Activated B cell treated with CpG ODN at 0.5 μM for 24 hours (primary cell): ENCODE data around the gene CLK3. TPM values are rescaled to one million over a fixed set of nuclear protein-coding genes. Genes with fewer than 3 reads are reported as not detected.

Experiments used
- ATAC-seq: fragments of 200-7000 bp; cut with Tn5 transposase; one replicate; pipeline ENCODE4 v1.10.0; 2021; ENCODE audit warnings: low read depth, mild to moderate bottlenecking, moderate library complexity
- CTCF ChIA-PET: fragments of 350-600 bp; sonication (Branson Sonifier 250); formaldehyde crosslinking; loops from one replicate; lab custom pipeline; 2021; ENCODE audit warnings: antibody characterized with exemption; lab: Charles Lee
- POLR2A ChIA-PET: fragments of 350-600 bp; sonication (Branson Sonifier 250); formaldehyde crosslinking; loops from one replicate; lab custom pipeline; 2021; ENCODE audit warnings: antibody characterized with exemption; lab: Charles Lee
- DNase-seq: peaks from one replicate; pipeline ENCODE4 v3.0.0; 2022
- H3K27ac Mint-ChIP-seq: one replicate; pipeline ENCODE4 v1.8.0; 2020; ENCODE audit warnings: mixed read lengths
- H3K27me3 Mint-ChIP-seq: one replicate; pipeline ENCODE4 v1.8.0; 2021; ENCODE audit warnings: mixed read lengths
- H3K36me3 Mint-ChIP-seq: one replicate; pipeline ENCODE4 v1.8.0; 2021; ENCODE audit warnings: low read depth, mixed read lengths
- H3K4me1 Mint-ChIP-seq: one replicate; pipeline ENCODE4 v1.8.0; 2021; ENCODE audit warnings: mixed read lengths
- H3K4me3 Mint-ChIP-seq: one replicate; pipeline ENCODE4 v1.8.0; 2020; ENCODE audit warnings: mild to moderate bottlenecking, mixed read lengths
- H3K9me3 Mint-ChIP-seq: one replicate; pipeline ENCODE4 v1.8.0; 2020; ENCODE audit warnings: mixed read lengths
- intact Hi-C: fragments of 100-400 bp; cut with micrococcal nuclease; formaldehyde crosslinking; loops from one replicate; pipeline ENCODE4 v1.15.1; 2024
- total RNA-seq: library from RNA; stranded (reverse); gene quantifications from 2 replicates; pipeline ENCODE4 v1.2.3, GENCODE V29; 2022
- TF ChIP-seq, protein P1 (sequence below): fragments of 200-600 bp; IDR thresholded peaks from one replicate; pipeline ENCODE4 v1.8.0; 2022; ENCODE audit warnings: antibody characterized with exemption, mild to moderate bottlenecking

CLK3 gene
- total RNA-seq, 1 donor from 2014 or later: 116 TPM

DNA sequence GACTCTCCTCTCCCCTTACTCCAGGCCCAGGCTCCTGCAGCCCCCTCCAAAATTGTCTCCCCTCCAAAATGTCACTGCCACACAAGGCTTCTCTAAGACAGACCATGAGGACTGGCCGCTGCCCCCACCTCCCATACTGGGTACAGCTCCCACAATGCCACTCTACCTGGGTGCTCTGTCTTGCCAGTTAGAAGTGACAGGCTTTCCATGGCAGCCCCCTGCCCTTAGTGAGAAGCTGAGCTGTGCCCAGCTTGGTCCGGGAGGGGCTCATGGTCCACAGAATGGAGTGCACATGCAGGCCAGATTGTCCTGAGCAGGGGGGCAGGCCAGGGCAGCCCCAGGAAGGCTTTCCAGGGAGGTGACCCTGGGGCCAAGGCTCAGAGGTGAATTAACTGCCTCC, 3.0 kb upstream of the CLK3 start:
- Mint-ChIP-seq H3K4me1 (peaks cover 14% of the 10 kb centered on the region), H3K9me3 (no peaks in the 10 kb centered on the region), H3K36me3 (peaks cover 6% of the 10 kb centered on the region), H3K4me3 (peak overlapping the region; percentile 28), H3K27ac (no peak overlapping the region), H3K27me3 (no peaks in the 10 kb centered on the region)
- TF ChIP-seq, protein P1, sequence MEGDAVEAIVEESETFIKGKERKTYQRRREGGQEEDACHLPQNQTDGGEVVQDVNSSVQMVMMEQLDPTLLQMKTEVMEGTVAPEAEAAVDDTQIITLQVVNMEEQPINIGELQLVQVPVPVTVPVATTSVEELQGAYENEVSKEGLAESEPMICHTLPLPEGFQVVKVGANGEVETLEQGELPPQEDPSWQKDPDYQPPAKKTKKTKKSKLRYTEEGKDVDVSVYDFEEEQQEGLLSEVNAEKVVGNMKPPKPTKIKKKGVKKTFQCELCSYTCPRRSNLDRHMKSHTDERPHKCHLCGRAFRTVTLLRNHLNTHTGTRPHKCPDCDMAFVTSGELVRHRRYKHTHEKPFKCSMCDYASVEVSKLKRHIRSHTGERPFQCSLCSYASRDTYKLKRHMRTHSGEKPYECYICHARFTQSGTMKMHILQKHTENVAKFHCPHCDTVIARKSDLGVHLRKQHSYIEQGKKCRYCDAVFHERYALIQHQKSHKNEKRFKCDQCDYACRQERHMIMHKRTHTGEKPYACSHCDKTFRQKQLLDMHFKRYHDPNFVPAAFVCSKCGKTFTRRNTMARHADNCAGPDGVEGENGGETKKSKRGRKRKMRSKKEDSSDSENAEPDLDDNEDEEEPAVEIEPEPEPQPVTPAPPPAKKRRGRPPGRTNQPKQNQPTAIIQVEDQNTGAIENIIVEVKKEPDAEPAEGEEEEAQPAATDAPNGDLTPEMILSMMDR: no peak
- intact Hi-C loops: loop anchor here (10.0 kb wide), 1 partner anchor 978 kb away; the partner anchor contains the start of gene NPTN
- DNase-seq (no peak), ATAC-seq (no peak)
- CTCF ChIA-PET: interaction anchor here (10.6 kb wide), 1 partner anchor 20 kb away, joined by 136 read pairs; no protein-coding TSS in a partner anchor
- POLR2A ChIA-PET: no interaction called here

DNA sequence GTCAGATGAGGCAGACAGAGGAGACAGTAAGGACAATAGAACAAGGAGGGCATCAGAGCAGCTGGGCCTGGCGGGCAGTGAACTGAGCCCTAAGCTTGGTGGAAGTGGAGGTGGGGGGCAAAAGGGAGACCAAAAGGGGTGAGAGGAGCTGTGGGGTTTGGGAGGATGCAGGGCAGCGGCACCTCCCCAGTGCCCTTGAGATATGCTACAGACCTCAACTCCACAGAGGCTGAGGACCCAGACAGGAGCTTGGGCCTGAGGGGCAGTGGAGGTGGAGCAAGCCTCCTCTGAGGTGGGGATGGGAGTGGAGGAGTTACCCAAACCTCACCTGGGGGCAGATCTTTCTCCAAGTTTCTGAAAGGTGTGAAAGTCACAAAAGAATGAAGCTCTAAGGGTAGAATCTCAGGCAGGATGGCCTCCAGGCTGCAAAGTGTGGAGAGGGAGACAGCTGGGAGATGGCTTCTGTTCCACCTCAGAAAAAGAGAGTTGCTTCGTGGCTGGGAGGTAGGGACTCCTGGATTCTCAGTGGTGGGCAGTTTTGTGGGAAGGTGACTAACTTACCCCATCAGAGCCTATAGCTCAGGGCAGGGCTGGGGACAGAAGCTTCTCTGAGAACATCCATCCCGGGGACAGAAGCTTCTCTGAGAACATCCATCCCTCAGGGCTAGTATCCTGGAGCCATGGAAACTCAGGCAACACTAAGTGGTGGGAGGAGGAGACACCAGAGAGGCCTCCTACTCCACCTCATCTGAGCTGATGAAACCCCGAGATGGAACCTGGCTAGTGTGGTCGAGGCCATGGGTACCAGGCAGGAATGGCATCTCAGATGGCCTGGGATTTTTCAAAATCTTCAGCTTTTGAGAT, 2.3 kb upstream of the CLK3 start:
- DNase-seq (no peak), ATAC-seq (no peak)
- peaks cover 18% of the 10 kb centered on the region for H3K4me1 Mint-ChIP-seq
- H3K36me3 Mint-ChIP-seq: peaks cover 6% of the 10 kb centered on the region
- intact Hi-C loops: loop anchor here (10.0 kb wide), 1 partner anchor 979 kb away; the partner anchor contains the start of gene NPTN
- ChIA-PET CTCF (interaction anchor here (0.9 to 10.6 kb wide), 3 partner anchors 19 to 187 kb away, joined by 3 to 136 read pairs (median 5); no protein-coding TSS in a partner anchor), POLR2A (interaction anchor here (0.7 to 4.5 kb wide), 5 partner anchors 14 to 164 kb away, joined by 3 to 37 read pairs (median 8); partner anchors contain the start of genes ARID3B and UBL7)
- TF ChIP-seq, protein P1: no peak
- no peaks in the 10 kb centered on the region for H3K27me3 Mint-ChIP-seq
- H3K27ac Mint-ChIP-seq: peak overlapping the region; percentile 63
- H3K4me3 Mint-ChIP-seq: peak overlapping the region; percentile 28
- no peaks in the 10 kb centered on the region for H3K9me3 Mint-ChIP-seq

DNA sequence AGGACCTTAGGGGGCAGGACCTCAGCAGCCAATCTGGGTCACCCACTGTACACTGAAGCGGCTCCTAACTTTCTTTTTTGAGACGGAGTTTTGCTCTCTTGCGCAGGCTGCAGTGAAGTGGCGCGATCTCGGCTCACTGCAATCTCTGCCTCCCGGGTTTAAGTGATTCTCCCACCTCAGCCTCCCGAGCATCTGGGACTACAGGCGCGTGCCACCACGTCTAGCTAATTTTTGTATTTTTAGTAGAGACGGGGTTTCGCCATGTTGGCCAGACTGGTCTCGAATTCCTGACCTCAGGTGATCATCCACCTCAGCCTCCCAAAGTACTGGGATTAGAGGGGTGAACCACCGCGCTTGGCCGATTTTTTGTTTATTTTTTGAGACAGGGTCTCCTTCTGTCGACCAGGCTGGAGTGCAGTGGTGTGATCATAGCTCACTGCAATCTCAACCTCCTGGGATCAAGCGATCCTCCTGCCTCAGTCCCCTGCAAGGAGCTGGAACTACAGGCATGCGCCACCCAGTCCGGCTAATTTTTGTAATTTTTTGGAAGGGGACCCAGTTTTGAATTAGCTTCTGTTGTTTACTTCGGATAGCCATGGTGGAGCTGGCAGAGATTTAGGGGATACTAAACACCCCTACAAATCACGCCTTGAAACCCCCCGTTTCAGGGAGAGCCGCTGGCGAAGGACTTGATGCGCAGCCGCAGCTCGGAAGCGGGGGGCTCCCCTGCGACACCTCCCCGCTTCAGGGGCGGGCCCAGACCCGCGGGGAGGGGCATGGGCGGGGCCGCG, 1.5 kb upstream of the CLK3 start:
- ChIA-PET CTCF (interaction anchor here (0.9 to 10.6 kb wide), 5 partner anchors 18 to 186 kb away, joined by 3 to 136 read pairs (median 4); no protein-coding TSS in a partner anchor), POLR2A (interaction anchor here (0.6 to 4.5 kb wide), 15 partner anchors 15 to 840 kb away, joined by 3 to 37 read pairs (median 4); partner anchors contain the start of genes ARID3B, SEMA7A and UBL7)
- H3K27me3 Mint-ChIP-seq: no peaks in the 10 kb centered on the region
- TF ChIP-seq, protein P1: no peak
- H3K27ac Mint-ChIP-seq: peak overlapping the region; percentile 95
- DNase-seq (no peak), ATAC-seq (no peak)
- peak overlapping the region; percentile 75 for H3K4me3 Mint-ChIP-seq
- intact Hi-C loops: loop anchor here (1.0 to 10.0 kb wide), 6 partner anchors 16 to 979 kb away; partner anchors contain the start of genes COX5A and NPTN
- H3K36me3 Mint-ChIP-seq: peaks cover 10% of the 10 kb centered on the region
- H3K9me3 Mint-ChIP-seq: no peaks in the 10 kb centered on the region
- H3K4me1 Mint-ChIP-seq: peaks cover 26% of the 10 kb centered on the region

DNA sequence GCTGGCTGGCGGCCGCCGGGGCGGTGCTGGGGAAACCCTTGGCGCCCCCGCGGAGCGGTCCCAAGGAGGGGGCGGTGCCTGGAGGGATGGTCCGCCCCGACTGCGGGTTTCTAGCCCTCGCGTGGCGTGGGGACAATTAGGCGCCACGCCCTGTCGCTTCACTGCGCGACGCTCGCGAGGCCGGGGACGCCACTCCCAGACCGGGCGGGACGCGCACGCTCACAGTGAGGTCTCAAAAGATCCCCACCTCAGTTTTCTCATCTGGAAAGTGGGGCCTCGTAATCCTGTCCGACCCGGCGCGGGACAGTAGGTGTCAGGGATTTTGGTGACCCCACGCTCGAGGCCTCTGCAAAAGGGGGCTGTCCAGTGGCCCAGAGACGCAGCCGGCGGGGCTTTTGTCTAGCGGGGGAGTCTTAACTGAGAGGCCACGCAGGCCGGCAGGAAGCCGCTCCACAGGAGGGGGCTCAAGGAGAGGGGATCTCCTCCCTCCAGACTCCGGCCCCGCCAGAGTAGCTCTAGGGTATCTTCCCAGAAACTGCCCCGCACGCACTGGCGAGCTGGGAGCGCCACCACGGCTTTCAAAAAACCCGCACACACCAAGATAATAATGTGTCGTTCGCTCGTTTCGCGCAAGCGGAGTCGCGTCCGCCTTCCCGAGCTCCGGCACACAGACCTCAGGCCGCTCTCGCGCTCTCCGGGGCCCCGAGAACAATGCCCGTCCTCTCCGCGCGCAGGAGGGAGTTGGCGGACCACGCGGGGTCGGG, 710 bp upstream of the CLK3 start:
- peaks cover 18% of the 10 kb centered on the region for H3K36me3 Mint-ChIP-seq
- intact Hi-C loops: loop anchor here (1.0 to 10.0 kb wide), 10 partner anchors 16 to 980 kb away; partner anchors contain the start of genes ARID3B, COX5A, NPTN and PML
- CTCF ChIA-PET: interaction anchor here (1.1 to 10.6 kb wide), 5 partner anchors 17 to 232 kb away, joined by 3 to 136 read pairs (median 4); no protein-coding TSS in a partner anchor
- H3K27ac Mint-ChIP-seq: peak overlapping the region; percentile 95
- TF ChIP-seq, protein P1: no peak
- no peaks in the 10 kb centered on the region for H3K9me3 Mint-ChIP-seq
- POLR2A ChIA-PET: interaction anchor here (0.6 to 4.5 kb wide), 25 partner anchors 13 to 839 kb away, joined by 3 to 37 read pairs (median 5); partner anchors contain the start of genes ARID3B, FAM219B, SEMA7A and SIN3A
- ATAC-seq (peak; percentile 68), DNase-seq (peak; percentile 97)
- H3K27me3 Mint-ChIP-seq: no peaks in the 10 kb centered on the region
- H3K4me3 Mint-ChIP-seq: peak overlapping the region; percentile 89
- H3K4me1 Mint-ChIP-seq: peaks cover 34% of the 10 kb centered on the region
